ENCODE data around the gene RAB28.

Gene RAB28

GRCh38 chr4:13484122-13484748 lies at the start of gene RAB28:
Gene RAB28 (minus strand): TSS chr4:13484340.
- peak; percentile 94 for DNase-seq

DNA sequence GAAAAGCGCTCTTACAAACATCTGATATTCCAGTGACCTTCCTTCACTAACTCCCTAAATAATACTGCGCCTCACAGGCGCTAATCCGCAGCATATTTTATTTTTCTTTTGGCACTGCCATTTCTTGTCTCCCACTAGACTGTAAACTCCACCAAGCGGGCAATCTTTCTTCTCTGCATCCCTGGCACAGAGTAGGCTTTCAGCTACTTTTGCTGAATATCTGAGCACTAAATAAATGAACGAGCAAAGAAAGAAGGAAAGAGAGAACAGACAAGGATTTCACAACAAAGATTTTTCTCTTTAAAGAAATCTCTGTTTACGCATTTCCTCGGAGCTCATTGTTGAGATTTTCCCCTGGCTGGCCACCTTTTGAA lies 47.5 kb upstream of the RAB28 start:
- no peak for DNase-seq

- DNase-seq: no peak
These were observed 46.9 kb upstream of the RAB28 start for GRCh38 chr4:13530823-13531624.

- DNase-seq: no peak
These were observed 45.2 kb upstream of the RAB28 start for GRCh38 chr4:13529128-13529919.

- DNase-seq: no peak
These were observed 44.6 kb upstream of the RAB28 start for GRCh38 chr4:13528821-13529127.

DNA sequence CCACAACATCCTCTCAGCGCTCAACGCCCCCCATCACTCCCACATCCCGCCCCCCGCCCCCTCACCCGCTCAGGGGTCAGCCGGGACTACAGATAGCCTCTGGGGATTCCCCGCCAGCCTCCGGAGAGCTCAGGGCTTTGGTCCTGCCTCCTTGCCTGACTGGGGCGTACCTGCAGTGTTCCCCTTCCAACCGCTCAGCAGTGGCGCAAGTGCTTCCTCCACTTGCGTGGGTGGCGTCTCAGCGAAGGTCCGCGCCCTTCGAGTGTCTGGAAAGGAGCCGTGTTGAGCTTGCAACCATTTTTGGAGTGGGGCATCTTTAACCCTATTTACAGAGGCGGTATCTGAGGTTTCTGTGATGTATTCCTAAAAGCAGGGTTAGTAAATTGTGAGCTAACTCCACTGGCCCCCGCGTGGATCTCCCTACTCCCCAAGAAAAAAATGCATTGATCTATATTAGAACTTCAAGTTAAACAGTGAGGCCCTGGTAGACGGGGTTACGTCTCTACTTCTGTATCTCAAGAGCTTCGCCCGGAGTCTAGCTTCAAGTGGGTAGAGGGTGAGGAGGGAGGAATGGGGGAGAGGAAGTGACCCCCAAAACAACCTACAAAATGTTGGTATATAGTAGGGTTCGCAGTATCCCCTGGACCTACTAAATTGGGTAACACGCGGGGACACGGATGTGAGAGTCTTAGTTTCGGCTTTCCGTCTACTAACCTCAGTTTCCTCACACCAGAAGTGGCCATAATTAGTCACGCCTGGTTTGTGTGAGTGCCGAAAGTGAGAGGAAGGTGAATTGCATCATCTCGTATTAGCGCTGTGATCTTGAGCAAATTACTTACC lies 44.1 kb upstream of the RAB28 start:
- DNase-seq: no peak

GRCh38 chr4:13527192-13527980 lies 43.2 kb upstream of the RAB28 start:
- DNase-seq: no peak

DNA sequence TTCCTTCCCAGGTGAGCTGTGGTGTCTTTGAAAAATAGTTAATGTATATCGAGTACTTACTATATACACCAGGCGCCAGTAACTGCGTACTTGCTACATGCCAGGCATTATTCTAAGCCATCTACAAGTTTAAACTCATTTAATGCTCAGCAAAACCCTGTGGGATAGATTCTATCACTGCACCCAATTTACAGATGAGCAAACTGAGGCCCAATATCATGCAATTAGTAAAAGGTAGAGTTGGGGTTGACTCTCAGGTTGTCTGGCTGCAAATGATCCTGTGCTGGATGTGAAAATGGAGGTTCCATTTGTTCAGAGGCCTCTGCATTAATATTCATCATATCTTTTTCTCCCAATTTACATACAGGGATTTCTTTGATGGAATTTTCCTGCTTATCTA lies 42.5 kb upstream of the RAB28 start:
- DNase-seq: no peak

GRCh38 chr4:13525606-13526281 lies 41.6 kb upstream of the RAB28 start:
- DNase-seq: no peak

- no peak for DNase-seq
These were observed 40.5 kb upstream of the RAB28 start for GRCh38 chr4:13524504-13525243.

GRCh38 chr4:13523591-13524503 lies 39.7 kb upstream of the RAB28 start:
- DNase-seq: no peak

DNA sequence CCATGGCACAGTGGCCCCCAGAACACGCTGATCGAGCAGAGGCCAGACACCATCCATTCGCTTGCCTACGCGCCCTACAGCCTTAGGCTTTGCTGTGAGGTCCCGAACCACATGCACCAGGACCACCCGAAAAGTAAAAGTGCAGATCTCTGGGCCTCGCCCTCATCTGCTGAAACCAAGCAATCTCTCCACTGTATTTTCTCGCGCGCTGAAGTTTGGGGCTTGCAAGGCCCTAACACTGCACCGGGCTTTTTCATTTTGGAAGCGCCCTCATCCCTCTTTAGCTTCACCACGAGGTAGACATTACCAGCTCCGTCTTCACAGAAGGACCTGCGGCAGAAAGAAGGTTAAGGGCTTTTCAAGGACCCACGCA lies 39.0 kb upstream of the RAB28 start:
- DNase-seq: no peak

DNA sequence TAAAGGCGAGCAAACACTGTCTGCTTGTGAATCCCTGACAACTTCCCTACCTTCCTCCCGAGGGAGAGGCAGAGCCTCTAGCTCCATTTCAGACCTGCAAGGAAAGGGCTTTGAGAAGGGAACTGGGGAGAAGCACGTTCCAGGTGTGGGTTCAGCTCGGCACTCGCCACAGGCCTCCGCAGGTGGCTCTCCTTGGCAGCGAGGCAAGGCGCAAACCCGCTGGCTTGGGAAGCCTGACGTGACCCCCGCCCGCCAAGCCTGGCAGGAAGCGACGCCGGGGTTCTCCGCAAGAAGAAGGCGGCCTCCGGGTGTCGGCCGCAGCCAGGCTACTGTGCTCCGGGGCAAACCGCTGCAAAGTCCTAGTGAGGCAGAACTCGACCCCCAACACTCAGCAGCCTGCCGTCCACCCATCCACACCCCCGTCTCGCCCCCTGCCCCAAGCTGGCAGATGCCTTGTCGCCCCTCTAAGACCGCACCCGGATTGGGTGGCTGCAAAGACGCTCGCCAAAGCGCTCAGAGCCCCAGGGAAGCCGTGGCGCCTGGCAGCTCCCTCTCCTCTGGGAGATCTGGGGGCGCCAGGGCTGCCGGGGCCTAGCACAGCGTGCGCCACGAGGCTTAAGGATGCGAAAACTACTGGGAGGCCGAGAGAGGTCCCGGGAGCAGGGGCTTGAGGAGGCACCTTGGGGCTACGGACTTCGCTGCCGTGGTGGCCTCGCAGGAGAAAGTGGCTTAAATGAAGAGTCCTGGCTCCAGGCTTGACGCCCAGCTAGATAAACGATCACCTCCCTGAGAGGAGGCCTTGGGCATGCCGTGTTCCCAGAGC lies 38.4 kb upstream of the RAB28 start:
- no peak for DNase-seq

GRCh38 chr4:13521047-13521446 lies 36.9 kb upstream of the RAB28 start:
- DNase-seq: no peak

DNA sequence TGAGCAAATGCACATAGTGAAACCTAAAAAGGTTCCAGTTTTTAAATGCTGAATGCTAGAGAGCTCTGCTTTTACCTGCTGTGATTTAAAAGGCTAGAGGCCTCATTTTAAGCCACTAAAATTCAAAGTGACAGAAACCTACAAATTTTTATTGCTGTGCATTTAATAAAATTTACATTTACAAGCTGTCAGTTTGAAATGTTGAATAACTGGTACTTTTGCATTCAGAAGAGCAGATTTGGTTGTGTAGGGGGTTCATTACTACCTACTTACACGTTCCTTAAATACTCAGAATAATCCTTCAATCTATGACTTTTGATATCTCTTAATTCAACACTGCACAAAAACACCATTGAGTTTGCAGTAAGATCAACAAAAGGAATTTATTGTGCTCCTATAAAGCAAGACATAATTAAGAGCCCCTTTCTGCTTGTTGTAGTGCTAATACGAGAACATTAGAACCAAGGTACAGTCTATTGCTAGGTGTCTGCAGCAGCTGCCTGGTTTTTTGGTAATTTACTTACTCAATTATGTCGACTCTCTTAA lies 32.2 kb upstream of the RAB28 start:
- DNase-seq: no peak

GRCh38 chr4:13515268-13515667 lies 31.1 kb upstream of the RAB28 start:
- no peak for DNase-seq

GRCh38 chr4:13514722-13515121 lies 30.6 kb upstream of the RAB28 start:
- no peak for DNase-seq

DNA sequence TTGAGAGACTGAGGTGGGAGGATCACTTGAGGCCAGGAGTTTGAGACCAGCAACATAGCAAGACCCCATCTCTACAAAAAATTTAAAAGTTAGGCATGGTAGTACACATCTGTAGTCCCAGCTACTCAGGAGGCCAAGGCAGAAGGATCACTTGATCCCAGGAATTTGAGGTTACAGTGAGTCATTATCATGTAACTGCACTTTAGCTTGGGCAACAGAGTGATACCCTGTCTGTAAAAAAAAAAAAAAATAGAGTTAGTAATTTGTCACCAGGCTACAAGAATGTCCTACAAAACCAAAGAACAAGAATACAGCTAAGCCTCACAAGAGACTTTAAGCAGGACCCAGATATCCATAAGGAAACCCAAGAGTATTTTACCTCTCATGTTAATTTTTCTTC lies 27.0 kb upstream of the RAB28 start:
- no peak for DNase-seq

DNA sequence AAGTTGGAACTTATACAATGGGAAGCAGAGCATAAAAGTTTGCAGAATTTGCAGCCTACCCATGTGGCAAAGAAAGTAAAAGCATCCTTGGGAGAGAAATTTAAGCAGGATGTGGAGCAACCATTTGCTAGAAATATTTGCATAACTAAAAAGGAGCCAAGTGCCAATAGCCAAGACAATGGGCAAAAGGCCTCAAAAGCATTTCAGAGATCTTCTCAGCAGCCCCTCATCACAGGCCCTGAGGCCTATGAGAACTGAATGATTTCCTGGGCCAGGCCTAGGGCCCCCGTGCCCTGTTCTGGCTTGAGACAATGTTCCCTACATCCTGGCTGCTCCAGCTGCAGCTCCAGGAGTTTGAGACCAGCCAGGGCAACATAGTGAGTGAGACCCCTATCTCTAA lies 25.3 kb upstream of the RAB28 start:
- no peak for DNase-seq

Data from CD4-positive, alpha-beta T cell treated with Interleukin-6 for 4 hours (primary cell).